GM19193 (cell line): ENCODE measurements around the gene POFUT1.

ENCODE experiments used
- POLR2A ChIP-seq: IDR thresholded peaks from 4 replicates; pipeline ENCODE4 v1.6.1; 2011; ENCODE audit not compliant: insufficient read depth, insufficient read length; ENCODE audit errors: extremely low read depth

The POFUT1 gene

DNA sequence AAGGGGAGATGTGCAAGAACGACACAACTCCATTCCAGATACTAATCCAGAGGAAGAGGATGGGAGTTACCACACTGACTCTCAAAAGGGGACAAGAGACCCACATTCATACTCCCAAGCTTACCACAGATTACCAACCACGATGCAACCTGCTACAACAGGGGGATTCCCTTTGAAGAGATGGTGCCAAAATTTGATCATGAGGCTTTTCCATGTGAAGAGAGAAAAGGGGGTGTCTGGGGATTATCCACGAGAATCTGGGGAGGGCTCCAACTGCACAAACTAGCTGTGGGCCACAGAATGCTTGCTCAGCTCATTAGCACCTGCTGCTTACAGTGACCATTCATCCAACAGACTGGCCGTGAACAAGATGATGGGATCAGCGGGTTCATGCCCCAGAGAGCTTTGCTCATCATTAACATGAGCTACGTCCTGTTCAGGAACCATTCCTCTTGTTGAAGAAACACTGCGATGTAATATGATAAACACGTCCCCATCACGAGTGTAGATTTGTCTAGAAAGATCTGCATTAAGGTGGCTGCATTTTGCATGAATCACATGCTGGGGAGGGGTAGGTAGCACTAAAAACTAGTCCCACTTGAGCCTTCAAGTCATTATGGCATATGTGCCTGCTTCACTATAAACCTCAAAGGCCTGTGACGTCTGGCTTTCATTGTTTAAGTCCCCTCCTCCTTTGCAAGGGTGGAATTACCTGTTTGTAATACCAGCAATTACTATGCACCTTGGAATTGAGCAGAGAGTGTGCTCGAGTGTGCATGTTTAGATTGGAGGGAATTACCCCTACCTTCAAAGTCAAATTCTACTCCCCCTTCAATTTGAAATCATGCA, 4.1 kb upstream of the POFUT1 start:
- TF ChIP-seq POLR2A: no peak

DNA sequence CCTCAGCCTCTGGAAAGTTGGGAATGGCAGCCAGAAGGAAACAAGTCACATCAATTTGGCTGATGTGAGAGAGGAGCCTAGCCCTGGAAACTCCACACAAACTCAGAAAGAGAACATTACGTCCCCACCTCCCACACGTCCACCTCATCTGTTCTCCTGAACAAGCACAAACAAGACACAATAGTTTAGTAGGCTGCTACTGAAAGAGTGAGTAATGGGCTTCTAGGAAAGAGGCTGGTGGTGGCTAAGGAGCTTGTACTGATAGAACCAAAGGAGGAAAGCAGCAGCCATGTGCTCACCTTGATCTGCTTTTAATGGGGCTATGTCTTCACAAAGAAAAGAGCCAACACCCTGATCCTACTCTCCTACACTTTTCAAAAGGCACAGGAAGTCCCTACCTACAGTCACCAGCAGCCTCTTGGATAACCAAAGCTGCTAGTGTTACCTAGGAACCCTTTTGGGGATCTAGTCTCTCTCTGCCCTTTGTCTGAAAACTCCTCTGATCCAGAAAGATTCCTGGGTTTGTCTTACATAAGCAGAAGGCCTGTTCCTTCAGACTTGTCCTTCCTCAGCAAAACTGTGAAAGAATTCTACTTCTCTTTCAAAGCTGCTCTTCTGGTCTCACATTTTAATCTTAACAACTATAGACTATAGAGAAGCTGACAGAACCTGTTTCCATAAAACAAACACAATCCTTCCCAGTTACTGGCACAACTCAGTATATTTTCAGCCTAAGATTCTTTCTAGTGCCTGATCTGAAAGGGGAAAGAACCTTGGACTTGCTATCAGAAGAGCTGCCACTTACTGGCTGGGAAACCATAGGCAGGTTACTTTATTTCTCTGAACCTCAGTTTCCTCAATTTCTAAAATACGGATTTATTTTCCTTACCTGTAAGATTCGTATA, 3.2 kb upstream of the POFUT1 start:
- TF ChIP-seq POLR2A: no peak

DNA sequence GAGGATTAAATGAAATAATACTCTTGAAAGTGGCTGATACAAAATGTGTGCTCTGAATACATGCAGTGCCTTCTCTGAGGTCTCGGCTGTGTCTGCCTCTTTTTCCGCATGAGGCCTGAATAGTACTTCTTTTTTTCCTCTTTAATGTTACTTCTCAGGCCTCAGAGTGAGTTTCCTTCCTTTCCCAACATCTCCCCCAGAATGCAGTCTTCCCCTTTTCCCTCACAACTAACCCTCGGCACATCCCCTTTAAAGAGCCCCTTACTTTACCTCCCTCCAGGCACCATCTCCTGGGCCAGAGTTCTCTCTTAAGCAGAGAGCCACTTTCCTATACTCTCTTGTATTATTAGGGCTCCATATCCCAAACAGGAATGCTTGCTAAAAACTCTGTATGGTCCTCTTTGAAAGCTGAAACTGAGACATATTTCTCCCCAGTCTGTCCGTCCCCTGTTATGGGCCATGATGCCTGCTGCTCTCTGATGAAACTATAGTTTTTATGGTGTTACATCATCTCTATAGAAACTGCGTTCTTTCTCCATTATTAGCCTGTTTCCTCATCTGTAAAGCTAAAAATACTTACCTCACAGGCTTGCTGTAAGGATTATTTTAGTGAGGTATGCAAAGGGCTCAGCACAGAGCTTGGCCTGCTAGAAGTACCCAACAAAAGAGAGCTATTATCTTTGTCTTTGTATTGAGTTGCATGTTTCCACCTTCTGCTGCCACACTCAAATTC, 2.4 kb upstream of the POFUT1 start:
- TF ChIP-seq POLR2A: no peak

DNA sequence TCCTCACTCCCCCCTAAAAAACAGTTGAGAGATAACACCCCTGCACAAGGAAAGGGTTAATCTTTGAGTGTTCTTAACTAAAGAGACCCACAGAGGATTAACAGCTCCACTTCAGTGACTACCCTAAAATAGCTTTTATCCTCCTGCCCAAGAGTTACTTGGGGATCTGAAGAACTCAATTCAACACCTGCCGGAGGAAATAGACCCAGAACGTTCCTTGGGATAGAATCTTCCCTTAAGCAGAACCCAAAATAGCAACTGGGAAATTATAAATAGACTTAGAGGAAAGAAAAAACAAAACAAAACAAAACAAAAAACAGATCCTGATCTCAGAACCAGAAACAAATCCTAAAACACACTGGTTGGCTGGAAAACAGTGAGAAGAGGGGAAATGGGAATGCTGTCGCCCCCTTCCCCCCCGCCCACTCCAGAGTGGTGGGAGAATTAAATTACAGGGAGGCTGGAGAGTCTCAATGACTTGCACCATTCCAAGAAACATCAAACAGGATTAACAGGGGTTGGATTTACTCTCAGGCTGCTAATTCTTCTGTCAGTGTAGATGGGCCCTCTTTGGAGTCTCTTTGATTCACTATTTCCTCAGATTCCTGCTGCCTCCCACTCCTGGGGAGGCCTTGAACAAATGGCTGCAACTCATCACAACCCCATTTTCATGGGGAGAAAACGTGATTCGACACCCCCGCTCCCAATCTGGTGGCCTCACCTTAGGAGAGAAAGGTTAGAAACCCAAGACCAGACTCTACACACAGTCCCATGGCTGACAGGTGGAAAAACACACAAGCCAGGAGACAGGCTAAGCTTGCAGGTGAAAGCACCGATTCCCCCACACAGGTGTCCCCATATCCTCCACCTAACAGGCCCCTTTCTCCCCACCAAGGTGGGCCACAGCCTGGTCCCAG, 1.6 kb upstream of the POFUT1 start:
- no peak for TF ChIP-seq POLR2A

DNA sequence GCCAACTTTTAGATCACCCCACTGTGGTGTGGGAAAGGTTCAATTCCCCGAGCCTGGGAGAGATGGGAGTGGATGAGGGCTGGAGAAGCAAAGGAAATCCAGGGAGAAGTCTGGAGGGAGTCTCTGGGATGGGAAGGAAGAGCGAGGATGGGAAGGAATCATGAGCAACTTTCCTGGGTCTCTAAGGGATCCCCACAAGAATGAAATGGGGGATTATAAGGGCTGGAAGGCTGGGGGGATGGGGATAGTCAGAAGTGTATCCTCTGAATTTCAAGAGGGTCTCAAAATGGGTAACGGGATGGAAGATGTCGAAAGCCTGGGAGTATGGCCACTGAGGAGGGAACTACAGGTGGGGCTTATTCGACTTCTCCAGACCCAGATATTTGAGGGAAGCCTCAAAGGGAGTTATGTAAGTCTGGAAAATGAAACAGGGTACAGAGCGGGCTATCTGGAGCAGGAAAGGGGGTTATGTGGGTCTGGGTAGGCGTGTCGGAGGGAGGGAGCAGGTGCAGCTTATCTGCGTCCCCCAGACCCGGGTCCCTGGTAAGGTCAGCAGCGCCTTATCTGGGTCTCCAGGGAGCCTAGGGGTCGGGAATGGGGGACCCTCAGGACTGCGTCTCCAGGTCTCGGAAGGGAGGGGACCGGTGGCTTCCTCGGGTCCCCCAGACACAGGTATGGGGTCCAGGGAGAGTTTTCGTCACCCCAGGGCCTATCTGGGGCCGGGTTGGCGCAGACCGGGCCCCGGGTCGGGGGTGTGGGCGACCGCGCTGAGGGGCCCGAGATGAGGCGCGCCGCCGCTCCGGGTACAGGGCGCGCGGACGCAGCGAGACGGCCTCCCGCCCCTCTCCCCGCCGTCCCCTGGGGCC, 687 bp upstream of the POFUT1 start:
- TF ChIP-seq POLR2A: no peak

DNA sequence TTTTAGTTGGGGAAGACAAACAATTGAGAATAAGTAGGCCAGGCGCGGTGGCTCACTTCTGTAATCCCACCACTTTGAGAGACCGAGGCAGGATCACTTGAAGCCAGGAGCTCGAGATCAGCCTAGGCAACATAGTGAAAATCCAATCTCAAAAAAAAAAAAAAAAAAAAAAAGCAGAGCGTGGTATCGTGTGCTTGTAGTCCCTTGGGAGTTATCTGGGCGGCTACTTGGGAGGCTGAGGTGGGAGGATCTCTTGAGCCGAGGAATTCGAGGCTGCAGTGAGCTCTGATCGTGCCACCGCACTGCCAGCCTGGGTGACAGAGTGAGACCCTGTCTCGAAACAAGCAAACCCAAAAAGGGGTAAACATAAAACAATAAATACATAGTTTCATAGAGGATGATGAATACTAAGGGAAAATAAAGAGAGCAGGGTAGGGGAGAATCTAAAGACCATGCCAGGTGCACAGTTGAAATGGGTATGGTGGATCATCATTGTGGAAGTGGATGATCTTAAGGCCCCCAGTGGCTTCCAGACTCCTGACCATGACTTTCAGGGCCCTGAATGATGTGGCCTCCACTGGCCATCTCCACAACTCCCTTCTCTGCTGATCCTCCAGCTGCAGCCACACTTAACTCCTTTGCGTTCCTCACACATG, 947 bp downstream of the POFUT1 start:
- TF ChIP-seq POLR2A: no peak

DNA sequence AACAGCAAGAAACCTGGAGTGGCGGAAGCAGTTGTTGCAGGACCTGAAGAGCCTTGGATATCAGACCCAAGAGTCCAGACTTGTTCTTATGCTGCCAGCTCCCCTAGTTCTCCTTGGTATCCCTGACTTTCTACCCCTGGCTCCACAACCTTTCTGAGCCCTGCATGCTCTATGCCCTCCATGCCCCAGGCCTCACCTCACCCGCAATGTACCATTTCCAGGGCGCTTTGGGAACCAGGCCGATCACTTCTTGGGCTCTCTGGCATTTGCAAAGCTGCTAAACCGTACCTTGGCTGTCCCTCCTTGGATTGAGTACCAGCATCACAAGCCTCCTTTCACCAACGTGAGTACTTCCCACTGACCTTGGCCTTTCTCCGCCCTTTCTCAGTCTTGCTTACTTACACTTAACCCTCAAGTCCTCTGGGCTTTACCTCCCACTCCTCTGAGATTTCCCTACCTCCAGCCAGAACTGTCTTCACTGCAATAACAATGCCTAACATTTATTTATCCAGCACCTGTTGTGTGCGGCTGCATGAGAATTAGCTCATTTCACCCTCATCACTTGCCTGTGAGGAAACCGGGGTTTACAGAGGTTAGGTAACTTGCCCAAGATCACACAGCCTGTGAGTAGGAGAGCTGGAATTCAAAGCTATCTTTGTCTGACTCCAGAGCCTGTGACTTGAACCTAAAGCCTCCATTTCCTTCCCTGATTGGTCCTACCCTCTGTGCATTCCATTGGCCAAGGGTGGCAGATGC, 2.3 kb downstream of the POFUT1 start:
- no peak for TF ChIP-seq POLR2A

DNA sequence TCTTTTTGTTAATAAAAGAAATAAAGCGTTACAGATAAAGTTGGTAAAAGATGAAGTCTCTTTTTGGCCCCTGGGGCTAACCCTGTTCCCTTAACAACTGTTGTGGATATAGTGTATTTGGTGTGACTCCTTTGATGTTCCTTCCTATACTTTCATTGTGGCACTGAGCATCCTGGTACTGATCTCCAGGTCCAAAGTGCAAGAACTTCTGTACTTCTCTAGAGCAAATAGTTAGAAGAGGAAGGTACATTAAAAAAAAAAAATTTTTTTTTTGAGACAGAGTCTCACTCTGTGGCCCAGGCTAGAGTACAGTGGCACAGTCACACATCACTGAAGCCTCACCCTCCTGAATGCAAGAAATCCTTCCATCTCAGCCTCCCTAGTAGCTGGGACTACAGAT, 6.2 kb downstream of the POFUT1 start:
- no peak for TF ChIP-seq POLR2A

DNA sequence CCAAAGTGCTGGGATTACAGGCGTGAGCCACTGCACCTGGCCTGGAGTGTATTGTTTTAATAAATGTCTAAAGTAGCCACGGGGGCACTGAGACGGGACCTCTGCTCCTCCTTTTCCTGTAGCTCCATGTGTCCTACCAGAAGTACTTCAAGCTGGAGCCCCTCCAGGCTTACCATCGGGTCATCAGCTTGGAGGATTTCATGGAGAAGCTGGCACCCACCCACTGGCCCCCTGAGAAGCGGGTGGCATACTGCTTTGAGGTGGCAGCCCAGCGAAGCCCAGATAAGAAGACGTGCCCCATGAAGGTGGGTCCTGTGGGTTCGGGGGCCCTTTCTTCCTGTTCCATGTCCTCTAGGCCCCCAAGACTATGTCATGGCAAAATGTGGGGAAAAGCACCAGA, 7.5 kb downstream of the POFUT1 start:
- TF ChIP-seq POLR2A: no peak

DNA sequence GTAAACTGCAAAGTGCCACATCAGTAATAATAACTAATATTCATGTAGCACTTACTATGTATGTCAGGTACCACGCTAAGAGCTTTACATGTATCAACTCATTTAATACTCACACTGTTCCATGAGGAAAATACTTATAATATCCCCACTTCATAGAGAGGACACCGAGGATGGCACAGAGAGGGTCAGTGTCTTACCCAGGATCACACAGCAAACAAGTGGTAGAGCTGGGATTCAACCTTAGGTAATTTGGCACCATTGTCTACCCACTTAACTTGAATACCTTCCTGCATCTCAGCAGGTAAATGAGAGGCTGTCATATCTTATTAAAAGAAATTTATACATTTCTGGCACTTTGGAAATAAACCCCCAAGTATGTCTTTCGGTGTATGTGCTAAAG, 8.0 kb downstream of the POFUT1 start:
- TF ChIP-seq POLR2A: no peak

DNA sequence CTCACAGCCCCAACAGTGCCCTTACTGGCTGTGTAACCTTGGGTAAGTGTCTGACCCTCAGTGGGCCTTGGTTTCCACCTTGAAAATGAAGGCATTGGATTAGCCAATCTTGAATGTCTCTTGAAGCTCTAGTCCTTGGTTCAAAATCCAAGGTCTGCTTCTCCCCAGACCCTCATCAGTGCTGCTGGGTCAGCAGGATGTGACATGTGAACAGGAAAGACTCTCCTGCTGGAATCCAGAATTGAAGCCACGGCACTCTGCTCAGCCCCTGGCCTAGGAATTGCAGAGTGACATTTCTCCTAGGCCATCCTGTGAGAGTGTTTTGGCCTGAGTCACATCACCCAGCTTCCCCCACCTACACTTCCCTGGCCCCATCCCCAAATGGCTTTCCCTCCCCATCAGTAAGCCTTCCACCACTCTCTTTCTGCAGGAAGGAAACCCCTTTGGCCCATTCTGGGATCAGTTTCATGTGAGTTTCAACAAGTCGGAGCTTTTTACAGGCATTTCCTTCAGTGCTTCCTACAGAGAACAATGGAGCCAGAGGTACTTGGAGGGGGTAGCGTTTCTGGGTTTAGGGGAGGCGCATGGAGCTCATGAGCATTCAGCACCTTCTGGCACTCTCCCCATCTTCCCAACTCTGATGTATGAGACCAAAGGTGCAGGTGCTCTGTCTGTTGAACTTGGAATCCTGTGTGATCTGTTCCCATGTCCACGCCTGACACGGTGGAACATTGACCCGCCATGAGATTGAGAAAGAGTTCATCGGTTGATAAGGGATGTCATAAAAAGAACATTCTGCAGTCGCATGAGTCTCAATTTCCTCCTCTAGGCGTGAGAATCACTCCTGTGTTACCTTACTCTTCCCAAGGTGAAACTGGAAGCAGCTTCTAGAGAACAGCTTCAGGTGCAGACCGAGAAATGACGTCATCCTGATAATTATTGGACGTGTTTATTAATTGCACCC, 8.8 kb downstream of the POFUT1 start:
- TF ChIP-seq POLR2A: no peak

DNA sequence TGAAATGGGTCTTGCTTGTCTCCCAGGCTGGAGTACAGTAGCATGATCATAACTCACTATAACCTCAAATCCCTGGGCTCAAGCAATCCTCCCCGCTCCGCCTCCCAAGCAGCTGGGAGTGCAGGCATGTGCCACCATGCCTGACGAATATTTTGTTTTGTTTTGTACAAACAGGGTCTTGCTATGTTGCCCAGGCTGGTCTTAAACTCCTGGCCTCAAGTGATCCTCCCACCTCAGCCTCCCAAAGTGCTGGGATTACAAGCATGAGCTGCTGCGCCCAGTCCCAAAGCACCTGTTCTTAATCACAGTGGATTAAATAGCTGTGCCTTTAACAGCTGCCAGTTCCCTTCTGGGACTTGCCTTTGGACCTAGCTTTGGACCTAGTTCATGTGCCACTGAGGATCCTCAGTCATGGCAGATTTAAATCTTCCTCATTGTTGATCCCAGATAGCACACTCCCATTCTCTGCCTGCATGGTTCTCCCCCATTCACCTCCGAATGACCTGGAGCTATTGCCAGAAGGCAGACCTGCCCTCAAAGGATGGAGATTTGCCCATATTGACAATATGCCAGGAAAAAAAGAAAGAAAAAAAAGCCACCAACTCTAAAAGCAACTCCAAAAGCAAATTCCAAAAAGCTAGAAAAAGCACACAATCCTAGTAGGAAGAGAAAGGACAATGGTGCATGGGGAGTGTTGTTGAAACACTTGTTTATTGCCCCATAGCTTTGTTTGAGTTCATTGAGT, 10.6 kb downstream of the POFUT1 start:
- TF ChIP-seq POLR2A: no peak
